NCI-H2196 (cell line): ENCODE measurements around the gene RASGRF1.

Source experiments
- DNase-seq: peaks from one replicate; lab custom pipeline; 2025; ENCODE audit not compliant: unreplicated experiment; lab: John Stamatoyannopoulos, UW

RASGRF1 gene

GRCh38 chr15:78968114-78968513 lies 122.5 kb downstream of the RASGRF1 start:
- DNase-seq: no peak

DNA sequence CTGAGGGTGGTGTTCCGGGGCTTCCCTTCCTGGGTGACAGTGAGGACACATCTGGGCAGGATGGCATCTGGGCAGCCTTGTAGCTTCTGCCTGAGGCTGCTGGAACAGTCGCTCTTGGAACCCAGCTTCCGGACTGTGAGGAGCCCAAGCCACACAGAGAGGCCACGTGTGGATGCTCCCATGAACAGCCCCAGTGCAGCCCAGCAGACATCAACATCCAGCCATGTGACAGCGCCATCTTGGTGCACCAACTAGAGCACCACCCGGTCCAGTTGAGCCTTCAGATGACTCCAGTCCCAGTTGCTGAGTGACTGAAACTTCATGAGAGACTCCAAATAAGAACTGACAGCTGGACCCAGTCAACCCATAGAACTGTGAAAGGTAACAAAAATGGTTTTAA lies 130.3 kb downstream of the RASGRF1 start:
- no peak for DNase-seq

GRCh38 chr15:78959360-78959759 lies 131.2 kb downstream of the RASGRF1 start:
- DNase-seq: no peak

GRCh38 chr15:78957416-78958093 lies 133.0 kb downstream of the RASGRF1 start:
- no peak for DNase-seq

DNA sequence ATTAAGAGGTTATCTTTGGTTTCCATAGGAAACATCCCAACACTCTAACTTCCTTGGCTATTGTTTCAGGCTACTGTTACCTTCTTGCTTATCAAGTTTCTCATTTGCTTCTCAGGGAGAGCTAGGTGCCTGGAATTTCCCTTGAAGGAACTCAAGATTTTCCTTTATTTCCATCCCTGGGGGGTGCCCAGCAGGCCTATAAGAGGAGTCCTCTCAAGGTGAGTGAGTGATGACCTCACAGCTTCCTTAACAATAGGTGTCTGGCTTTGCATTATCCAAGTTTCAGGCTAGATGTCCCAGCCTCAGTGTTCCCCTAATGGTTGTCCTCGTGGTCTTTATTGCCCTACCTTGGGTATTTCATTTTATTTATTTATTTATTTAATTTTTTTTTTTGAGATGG lies 133.6 kb downstream of the RASGRF1 start:
- DNase-seq: no peak

- no peak for DNase-seq
Measured at GRCh38 chr15:78955355-78955754, 135.2 kb downstream of the RASGRF1 start.

DNA sequence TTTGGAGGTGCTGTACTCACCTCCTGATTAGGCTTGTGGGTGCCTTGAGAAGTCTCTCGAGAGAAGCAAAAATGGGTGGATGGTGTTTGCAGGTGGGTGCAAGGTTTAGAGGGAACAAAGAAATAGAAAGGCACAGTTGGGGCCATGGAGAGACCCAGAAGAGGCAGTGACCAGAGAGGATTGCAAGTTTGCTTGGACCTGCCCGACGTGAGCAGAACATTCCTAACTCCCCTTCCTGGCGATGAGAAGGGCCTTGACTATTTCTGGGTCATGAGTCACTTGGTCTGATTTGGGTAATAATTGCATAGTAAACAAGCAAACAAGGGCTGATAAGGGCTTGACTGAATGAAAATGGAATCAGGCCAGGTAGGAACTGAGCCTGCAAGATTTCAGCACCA lies 138.7 kb downstream of the RASGRF1 start:
- peak; percentile 37 for DNase-seq

DNA sequence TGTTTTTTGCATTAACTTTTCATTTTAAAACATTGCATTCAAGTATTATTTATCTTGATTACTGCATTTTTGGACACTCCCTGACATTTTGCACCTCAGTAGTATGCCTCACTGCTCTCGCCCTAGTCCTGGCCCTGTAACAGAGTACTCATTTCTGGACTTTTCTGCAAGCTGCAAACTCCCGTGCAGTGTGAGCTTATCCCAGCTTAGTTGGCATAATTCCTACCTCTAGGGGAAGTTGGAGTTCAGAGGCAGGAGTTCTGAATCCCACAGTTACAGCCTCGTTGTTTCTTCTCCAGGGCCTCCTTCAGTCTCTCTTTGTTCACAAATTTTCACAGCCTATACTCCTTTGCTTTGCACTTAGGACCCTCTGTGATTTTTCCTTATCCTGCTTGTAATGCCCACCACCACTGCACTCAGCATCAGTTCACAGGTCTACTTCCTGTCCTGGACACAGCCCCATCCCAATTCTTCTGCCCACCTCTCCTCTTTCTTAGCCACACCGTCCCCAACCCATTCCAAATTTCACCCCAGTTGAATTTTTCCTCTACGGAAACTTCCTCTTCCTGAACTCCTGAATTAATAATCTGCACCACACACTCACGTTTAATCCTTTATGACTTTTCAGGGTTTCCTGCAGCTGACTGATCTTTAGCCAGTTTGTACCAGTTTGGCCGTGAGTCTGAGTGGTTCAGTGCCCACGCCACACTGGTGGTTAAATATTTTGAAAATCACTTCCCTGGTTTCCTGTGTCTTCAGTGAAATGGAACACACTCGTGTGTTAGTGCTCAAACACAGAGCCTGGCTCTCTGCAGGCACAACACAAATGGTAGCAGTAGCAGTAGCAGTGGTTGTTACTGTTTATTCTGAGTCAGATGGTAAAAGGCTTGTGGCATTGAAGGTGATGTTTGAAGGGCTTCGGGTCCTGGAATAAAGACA lies 139.4 kb downstream of the RASGRF1 start:
- DNase-seq: no peak

- no peak for DNase-seq
Measured at GRCh38 chr15:78950343-78950742, 140.2 kb downstream of the RASGRF1 start.

DNA sequence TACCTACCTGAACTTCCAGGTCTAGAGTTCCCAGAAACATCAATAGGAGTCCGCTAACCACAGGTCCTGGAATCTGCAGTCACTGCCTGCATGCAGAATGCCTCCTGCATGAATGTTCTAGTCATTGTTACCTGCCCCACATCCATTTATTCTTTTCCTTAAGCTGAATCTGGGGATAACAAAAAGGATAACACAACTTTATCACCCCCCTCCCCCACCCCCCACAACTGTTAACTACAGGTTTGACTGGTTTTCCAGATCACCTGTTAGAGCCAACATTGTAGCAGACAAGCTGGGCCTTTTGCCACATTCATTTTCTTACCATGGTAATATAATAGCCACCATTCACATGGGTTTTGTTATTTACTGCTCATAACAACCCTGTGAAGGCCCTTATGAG lies 141.1 kb downstream of the RASGRF1 start:
- DNase-seq: peak; percentile 39

- DNase-seq: no peak
Measured at GRCh38 chr15:78947506-78947905, 143.1 kb downstream of the RASGRF1 start.

- DNase-seq: no peak
Measured at GRCh38 chr15:78946493-78946892, 144.1 kb downstream of the RASGRF1 start.

- peak; percentile 76 for DNase-seq
Measured at GRCh38 chr15:78944669-78945407, 145.7 kb downstream of the RASGRF1 start, which contains the start of gene CTSH. Gene CTSH, minus strand, starts transcription at chr15:78945046. Its CDS starts 65 bp downstream, at chr15:78944981.

DNA sequence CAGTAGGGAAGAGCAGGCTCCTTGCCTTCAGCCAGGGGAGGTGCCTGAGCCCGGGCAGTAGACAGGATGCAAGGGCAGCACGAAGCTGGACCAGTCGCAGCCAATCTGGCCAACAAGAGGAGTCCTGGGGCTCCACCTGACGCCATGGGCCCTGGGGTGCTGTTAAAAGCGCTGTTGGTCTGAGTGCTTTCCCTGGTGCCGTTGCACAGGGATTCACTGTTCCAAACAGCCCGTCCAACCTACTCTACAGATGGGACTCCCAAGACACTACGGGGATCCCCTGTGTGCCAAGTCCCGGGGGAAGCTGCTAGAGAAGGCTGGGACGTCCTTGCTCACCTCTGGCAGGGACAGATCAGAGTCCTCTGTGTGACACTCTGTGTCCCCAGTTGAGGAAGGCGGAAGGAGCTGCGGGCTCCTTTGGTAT lies 146.4 kb downstream of the RASGRF1 start:
- no peak for DNase-seq

DNA sequence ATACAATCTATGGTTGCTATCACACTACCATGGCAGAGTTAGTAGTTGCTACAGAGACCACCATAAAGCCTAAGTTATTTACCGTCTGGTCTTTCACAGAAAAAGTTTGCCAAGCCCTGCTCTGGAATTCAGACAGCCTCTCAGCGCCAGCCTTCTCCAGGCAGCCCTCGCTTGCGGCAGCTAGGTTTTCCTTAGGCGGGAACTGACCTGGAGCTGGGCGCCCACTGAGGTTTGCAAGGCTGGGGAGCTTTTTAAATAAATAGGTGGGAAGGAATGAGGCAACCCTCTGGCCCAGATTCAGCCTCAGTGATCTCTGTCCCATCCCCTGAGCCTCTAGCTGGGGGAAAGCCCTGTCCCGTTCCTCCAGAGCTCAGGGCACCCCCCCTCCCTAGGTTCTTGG lies 146.9 kb downstream of the RASGRF1 start:
- no peak for DNase-seq

DNA sequence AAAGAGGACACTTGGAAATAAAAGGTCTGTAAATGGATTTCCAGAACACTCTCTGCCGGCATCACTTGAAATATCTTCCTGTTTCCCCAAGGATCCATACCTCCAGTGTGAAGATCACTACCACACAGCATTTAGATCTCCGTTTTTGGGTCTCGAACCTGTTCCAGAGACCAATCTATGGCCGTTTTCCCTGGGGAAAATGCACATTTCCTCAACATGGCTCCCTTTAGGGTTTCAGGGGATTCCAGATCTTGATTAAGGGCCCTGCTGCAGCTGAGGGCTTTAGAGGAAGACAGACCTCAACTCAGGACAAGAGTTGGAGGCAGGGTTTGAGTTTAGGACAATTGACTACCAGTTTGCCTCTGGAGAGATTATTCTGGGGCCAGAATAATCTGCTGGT lies 147.8 kb downstream of the RASGRF1 start:
- no peak for DNase-seq

DNA sequence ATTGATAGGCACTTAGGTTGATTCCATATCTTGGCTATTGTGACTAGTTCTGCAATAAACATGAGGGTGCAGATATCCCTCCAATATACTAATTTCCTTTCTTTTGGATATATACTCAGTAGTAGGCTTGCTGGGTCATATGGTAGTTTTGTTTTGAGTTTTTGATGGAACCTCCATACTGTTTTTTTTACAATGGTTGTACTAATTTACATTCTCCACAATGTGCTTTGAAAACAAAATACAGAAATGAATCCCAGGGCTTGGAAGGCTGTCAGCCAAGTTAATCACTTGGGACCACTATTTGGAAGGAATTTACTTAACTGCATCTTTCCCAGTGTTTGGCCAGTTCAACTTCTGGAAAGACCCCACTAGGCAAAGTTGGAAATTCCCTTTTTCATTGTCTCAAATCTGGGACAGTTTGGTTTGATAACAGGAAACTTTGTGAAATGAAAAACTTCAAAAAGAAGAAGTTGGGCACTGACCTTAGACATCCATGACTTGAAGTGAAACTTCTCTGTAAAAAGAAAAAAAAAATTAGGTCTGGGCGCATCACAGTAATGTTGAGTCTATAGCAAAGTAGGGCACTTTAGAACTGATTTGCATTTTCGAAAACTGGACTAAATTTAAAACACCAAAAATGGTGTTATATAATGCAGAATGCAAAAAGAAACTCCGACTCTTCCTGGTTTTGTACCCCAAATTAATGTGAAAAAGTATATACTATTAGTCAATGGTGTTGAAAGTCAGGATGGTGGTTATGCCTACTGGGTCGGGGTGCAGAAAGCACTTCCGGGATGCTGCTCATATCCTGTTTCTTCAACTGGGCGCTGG lies 151.7 kb downstream of the RASGRF1 start:
- DNase-seq: no peak

DNA sequence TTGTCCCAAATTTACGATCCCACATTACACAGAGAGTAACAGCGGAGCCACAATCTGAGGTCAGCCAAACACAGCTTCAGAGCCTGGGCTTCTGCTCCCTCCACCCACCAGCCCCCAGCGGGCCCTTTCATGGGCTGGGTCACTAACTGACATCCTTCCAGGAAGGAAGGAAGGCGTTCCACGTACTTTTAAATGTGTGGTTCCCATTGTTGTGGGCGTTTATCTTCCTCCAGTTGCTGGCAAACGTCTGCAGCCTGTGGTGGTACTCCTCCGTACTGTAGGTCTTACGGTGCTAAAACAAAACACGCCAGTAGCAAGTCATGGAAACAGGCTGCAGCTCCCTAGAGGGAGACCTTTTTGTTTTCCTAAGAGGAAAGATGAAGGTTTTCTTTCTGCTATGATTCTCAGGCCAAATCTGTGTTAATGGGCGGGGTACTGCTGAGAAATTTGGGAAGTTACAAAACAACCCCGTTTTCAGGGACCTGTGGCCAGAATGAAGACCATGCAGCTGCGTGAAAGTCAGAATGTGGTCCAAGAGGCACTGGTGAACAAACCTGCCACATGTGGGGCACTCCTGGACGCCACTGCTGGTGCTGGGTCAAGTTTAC lies 153.3 kb downstream of the RASGRF1 start:
- DNase-seq: no peak

GRCh38 chr15:78934655-78935023 lies 155.9 kb downstream of the RASGRF1 start:
- DNase-seq: no peak
